Stimulated activated CD8-positive, alpha-beta memory T cell treated with anti-CD3 and anti-CD28 coated beads, Interleukin-7, amount 100 ng/mL, for 4 hours (primary cell): ENCODE data around the gene RYR1.

Source experiments
- DNase-seq, 2 donors: peaks; one replicate each; pipeline ENCODE4 v3.0.0-alpha.2; 2020; ENCODE audit warnings: low read depth in 2 of 2

The RYR1 gene

GRCh38 chr19:38433268-38433733 lies at the start of gene RYR1:
Gene RYR1 (plus strand): TSS chr19:38433691. CDS start chr19:38433830, 139 bp downstream.
- DNase-seq: peak in 1 of 2 donors; percentile 24

- DNase-seq: no peak
Measured at GRCh38 chr19:38383743-38384142, 49.7 kb upstream of the RYR1 start.

GRCh38 chr19:38384209-38385027 lies 49.1 kb upstream of the RYR1 start:
- DNase-seq: no peak

GRCh38 chr19:38385057-38385803 lies 48.3 kb upstream of the RYR1 start:
- DNase-seq: no peak

- no peak for DNase-seq
Measured at GRCh38 chr19:38385804-38386257, 47.7 kb upstream of the RYR1 start.

GRCh38 chr19:38386300-38386970 lies 47.1 kb upstream of the RYR1 start:
- DNase-seq: no peak

GRCh38 chr19:38386971-38387549 lies 46.4 kb upstream of the RYR1 start:
- DNase-seq: no peak

- peak; percentile 57 to 71 for DNase-seq
Measured at GRCh38 chr19:38387550-38388348, 45.7 kb upstream of the RYR1 start, which contains the start of gene GGN. Gene GGN (minus strand): TSS chr19:38388034. CDS start chr19:38387261, 773 bp downstream.

GRCh38 chr19:38388349-38389100 lies 45.0 kb upstream of the RYR1 start, which contains the start of gene SPRED3:
Gene SPRED3 (plus strand): TSS chr19:38388697. CDS start chr19:38390303, 1,606 bp downstream.
- DNase-seq: no peak

- DNase-seq: no peak
Measured at GRCh38 chr19:38389101-38389925, 44.2 kb upstream of the RYR1 start.

GRCh38 chr19:38389957-38390924 lies 43.2 kb upstream of the RYR1 start:
- DNase-seq: no peak

GRCh38 chr19:38391911-38392464 lies 41.5 kb upstream of the RYR1 start:
- no peak for DNase-seq

GRCh38 chr19:38392707-38393308 lies 40.7 kb upstream of the RYR1 start:
- no peak for DNase-seq

- DNase-seq: peak; percentile 41 to 61
Measured at GRCh38 chr19:38394488-38394887, 39.0 kb upstream of the RYR1 start.

- no peak for DNase-seq
Measured at GRCh38 chr19:38395381-38396114, 37.9 kb upstream of the RYR1 start.

- DNase-seq: no peak
Measured at GRCh38 chr19:38399081-38399480, 34.4 kb upstream of the RYR1 start.
